Immature natural killer cell (primary cell): ENCODE results near the gene TMEM202. TPM values are rescaled to one million over a fixed set of nuclear protein-coding genes. Genes with fewer than 3 reads are reported as not detected.

Experiments used
- polyA plus RNA-seq, 3 donors: library from polyadenylated mRNA; unstranded; fragments of 300-500 nt; fragmentation: Illumina TruSeq; gene quantifications; one replicate each; pipeline ENCODE4 v1.2.3, GENCODE V29; 2021

Gene TMEM202
- polyA plus RNA-seq, 3 donors from 2014 or later, result not detected

Other genes starting within 250 kb of the TMEM202 start
- not detected for gene GRAMD2A, start 200.5 kb upstream of the TMEM202 start, polyA plus RNA-seq
- gene PKM, start 167.1 kb upstream of the TMEM202 start, polyA plus RNA-seq, result 100 to 1,000 TPM; 181 to 233 (median 224) TPM
- gene PARP6, start 125.8 kb upstream of the TMEM202 start, polyA plus RNA-seq, result 10 to 100 TPM; 11.0 to 26.8 (median 19.1) TPM
- gene CELF6, start 78.1 kb upstream of the TMEM202 start, polyA plus RNA-seq, result under 1 TPM in 1 of 3 donors, not detected in 2; 0.13 TPM
- 100 to 1,000 TPM; 172 to 251 (median 195) TPM for gene HEXA, start 22.3 kb upstream of the TMEM202 start, polyA plus RNA-seq
- gene ARIH1, start 76.0 kb downstream of the TMEM202 start, polyA plus RNA-seq, result 10 to 100 TPM in 1 of 3 donors, 1 to 10 TPM in 2; 5.8 to 24.3 (median 8.0) TPM